GM19099 (cell line): ENCODE measurements around the gene SLC22A23.

Experiments
- POLR2A ChIP-seq: IDR thresholded peaks from 3 replicates; pipeline ENCODE4 v1.6.1; 2011; ENCODE audit warnings: low read depth; ENCODE audit not compliant: insufficient read length; ENCODE audit errors: extremely low read depth

SLC22A23 gene

GRCh38 chr6:3331494-3331893 is 125.4 kb downstream of the SLC22A23 start:
- TF ChIP-seq POLR2A = no peak

GRCh38 chr6:3330199-3330598 is 126.7 kb downstream of the SLC22A23 start:
- TF ChIP-seq POLR2A = no peak

- TF ChIP-seq POLR2A = no peak
Measured at GRCh38 chr6:3329393-3330051, 127.3 kb downstream of the SLC22A23 start.

- TF ChIP-seq POLR2A = no peak
Measured at GRCh38 chr6:3328796-3329195, 128.1 kb downstream of the SLC22A23 start.

GRCh38 chr6:3328145-3328544 is 128.7 kb downstream of the SLC22A23 start:
- TF ChIP-seq POLR2A = no peak

GRCh38 chr6:3327403-3327802 is 129.4 kb downstream of the SLC22A23 start:
- no peak for TF ChIP-seq POLR2A

GRCh38 chr6:3326981-3327380 is 129.9 kb downstream of the SLC22A23 start:
- no peak for TF ChIP-seq POLR2A

- no peak for TF ChIP-seq POLR2A
Measured at GRCh38 chr6:3326184-3326971, 130.5 kb downstream of the SLC22A23 start.

- no peak for TF ChIP-seq POLR2A
Measured at GRCh38 chr6:3325210-3325609, 131.6 kb downstream of the SLC22A23 start.

GRCh38 chr6:3324262-3324942 is 132.4 kb downstream of the SLC22A23 start:
- no peak for TF ChIP-seq POLR2A

- TF ChIP-seq POLR2A = no peak
Measured at GRCh38 chr6:3323696-3324261, 133.1 kb downstream of the SLC22A23 start.

GRCh38 chr6:3323148-3323547 is 133.7 kb downstream of the SLC22A23 start:
- no peak for TF ChIP-seq POLR2A

GRCh38 chr6:3322366-3322890 is 134.4 kb downstream of the SLC22A23 start:
- TF ChIP-seq POLR2A = no peak

- no peak for TF ChIP-seq POLR2A
Measured at GRCh38 chr6:3321875-3322274, 135.0 kb downstream of the SLC22A23 start.

- TF ChIP-seq POLR2A = no peak
Measured at GRCh38 chr6:3321042-3321441, 135.8 kb downstream of the SLC22A23 start.

GRCh38 chr6:3320238-3320811 is 136.5 kb downstream of the SLC22A23 start:
- TF ChIP-seq POLR2A = no peak
